HCT116 (cell line): ENCODE results near the gene HMCN1. TPM values are rescaled to one million over a fixed set of nuclear protein-coding genes. Genes with fewer than 3 reads are reported as not detected.

ENCODE experiments used
- ATAC-seq: fragments of 200-7000 bp; cut with Tn5 transposase; 2 replicates; pipeline ENCODE4 v1.9.1; 2020; ENCODE audit warnings: mild to moderate bottlenecking, moderate library complexity
- BruUV-seq: library from RNA; stranded (reverse); fragments of 400-500 nt; replicated peaks from 2 replicates; lab custom pipeline; 2021; lab: Mats Ljungman, UMichigan
- CTCF ChIA-PET: fragments of 300-600 bp; sonication (Branson Sonifier 250); formaldehyde crosslinking; loops from one replicate; lab custom pipeline; 2021; ENCODE audit warnings: antibody characterized with exemption; lab: Charles Lee
- POLR2A ChIA-PET: fragments of 300-600, 350-600 bp; sonication (Branson Sonifier 250); formaldehyde crosslinking; loops from one replicate; lab custom pipeline; 2021; ENCODE audit warnings: antibody characterized with exemption; lab: Charles Lee
- RAD21 ChIA-PET, 2 experiments: fragments of 300-600 bp; sonication (Branson Sonifier 250); formaldehyde crosslinking; loops; one replicate each; lab custom pipeline; 2023; ENCODE audit warnings: low total read pairs in 2 of 2; ENCODE audit not compliant: uncharacterized antibody in 2 of 2, unreplicated experiment in 2 of 2, low non-redundant PET in 1 of 2; lab: Charles Lee
- DNase-seq: peaks from one replicate; pipeline ENCODE4 v3.0.0-alpha.2; 2010; ENCODE audit warnings: low read depth, low spot score
- H2AFZ ChIP-seq: fragments of 200-600 bp; shearing (Covaris generic), sonication (generic); 2 replicates; pipeline ENCODE4 v1.6.1; 2017; ENCODE audit warnings: low read depth, mixed run types, mixed read lengths, antibody characterized with exemption, low read length; ENCODE audit not compliant: poor library complexity, severe bottlenecking
- H3K27ac ChIP-seq: 2 replicates; pipeline ENCODE4 v1.5.1; 2012; ENCODE audit warnings: low read depth, low read length
- H3K27me3 ChIP-seq: fragments of 200-600 bp; sonication (generic); 2 replicates; pipeline ENCODE4 v1.6.1; 2016; ENCODE audit warnings: mixed run types, low read length, mixed read lengths; ENCODE audit not compliant: insufficient read depth
- H3K36me3 ChIP-seq, 2 experiments: fragments of 200-500 bp in 1 of 2; fragments of 200-600 bp in 1 of 2; sonication (Bioruptor generic) in 1 of 2; sonication (generic) in 1 of 2; 2 replicates each; pipeline versions ENCODE4 v1.5.1 to v1.6.1; 2014 to 2016; ENCODE audit warnings: low read length in 2 of 2, inconsistent platforms in 1 of 2, mixed read lengths in 1 of 2, mixed run types in 1 of 2; ENCODE audit not compliant: insufficient read depth in 2 of 2, control insufficient read depth in 1 of 2
- H3K4me1 ChIP-seq, 2 experiments: fragments of 200-600 bp in 1 of 2; sonication (generic) in 1 of 2; 2 replicates each; pipeline versions ENCODE4 v1.5.1 to v1.6.1; 2012 to 2017; ENCODE audit warnings: low read length in 2 of 2, inconsistent platforms in 1 of 2, mild to moderate bottlenecking in 1 of 2, mixed read lengths in 1 of 2, mixed run types in 1 of 2, moderate library complexity in 1 of 2; ENCODE audit not compliant: insufficient read depth in 2 of 2, control insufficient read depth in 1 of 2
- H3K4me2 ChIP-seq: fragments of 200-600 bp; sonication (generic); 2 replicates; pipeline ENCODE4 v1.6.1; 2017; ENCODE audit warnings: mixed run types, low read length, mixed read lengths
- H3K4me3 ChIP-seq, 2 experiments: fragments of 200-600 bp in 1 of 2; sonication (generic) in 1 of 2; replicated peaks in 1 of 2; 2 replicates each; pipeline ENCODE4 v1.5.1; 2011 to 2016; ENCODE audit warnings: low read length in 2 of 2, control low read depth in 1 of 2, low read depth in 1 of 2, mild to moderate bottlenecking in 1 of 2, mixed read lengths in 1 of 2, mixed run types in 1 of 2
- H3K79me2 ChIP-seq: fragments of 200-600 bp; sonication (generic); 2 replicates; pipeline ENCODE4 v1.6.1; 2017; ENCODE audit warnings: mild to moderate bottlenecking, mixed run types, low read length, moderate library complexity, mixed read lengths; ENCODE audit not compliant: insufficient read depth
- H3K9ac ChIP-seq: fragments of 200-600 bp; sonication (generic); 2 replicates; pipeline ENCODE4 v1.6.1; 2016; ENCODE audit warnings: low read length, mixed read lengths
- H3K9me2 ChIP-seq: fragments of 200-600 bp; sonication (generic), shearing (Covaris generic); 2 replicates; pipeline ENCODE4 v1.6.1; 2017; ENCODE audit warnings: mixed run types, mild to moderate bottlenecking, moderate library complexity; ENCODE audit not compliant: insufficient read depth
- H3K9me3 ChIP-seq, 2 experiments: fragments of 200-500 bp in 1 of 2; fragments of 200-600 bp in 1 of 2; sonication (Bioruptor generic) in 1 of 2; sonication (generic) in 1 of 2; 2 replicates each; pipeline ENCODE4 v1.6.1; 2014 to 2017; ENCODE audit warnings: low read length in 2 of 2, mixed read lengths in 2 of 2, inconsistent platforms in 1 of 2, low read depth in 1 of 2, mild to moderate bottlenecking in 1 of 2, mixed run types in 1 of 2, moderate library complexity in 1 of 2; ENCODE audit not compliant: control insufficient read depth in 1 of 2, insufficient read depth in 1 of 2
- H4K20me1 ChIP-seq: fragments of 200-600 bp; sonication (generic), shearing (Covaris generic); 2 replicates; pipeline ENCODE4 v1.6.1; 2017; ENCODE audit warnings: mixed run types, mild to moderate bottlenecking, moderate library complexity; ENCODE audit not compliant: insufficient read depth
- CBX3 ChIP-seq: IDR thresholded peaks from 2 replicates; pipeline ENCODE4 v1.6.1; 2012; ENCODE audit warnings: low read depth
- CEBPB ChIP-seq: IDR thresholded peaks from 2 replicates; pipeline ENCODE4 v1.6.1; 2012; ENCODE audit warnings: low read depth
- EGR1 ChIP-seq: IDR thresholded peaks from 2 replicates; pipeline ENCODE4 v1.6.1; 2012; ENCODE audit warnings: low read depth
- EZH2phosphoT487 ChIP-seq: fragments of 200-600 bp; IDR thresholded peaks from 2 replicates; pipeline ENCODE4 v1.6.1; 2018; ENCODE audit warnings: antibody characterized with exemption, borderline replicate concordance
- FOSL1 ChIP-seq: IDR thresholded peaks from 2 replicates; pipeline ENCODE4 v1.6.1; 2012; ENCODE audit warnings: low read depth
- JUND ChIP-seq: IDR thresholded peaks from 2 replicates; pipeline ENCODE4 v1.6.1; 2012
- MAX ChIP-seq: IDR thresholded peaks from 2 replicates; pipeline ENCODE4 v1.6.1; 2012
- POLR2AphosphoS5 ChIP-seq: IDR thresholded peaks from 2 replicates; pipeline ENCODE4 v1.6.1; 2011; ENCODE audit warnings: mild to moderate bottlenecking, low read depth, low read length, moderate library complexity
- SIN3A ChIP-seq: IDR thresholded peaks from 2 replicates; pipeline ENCODE4 v1.6.1; 2012; ENCODE audit warnings: low read depth
- SP1 ChIP-seq: IDR thresholded peaks from 2 replicates; pipeline ENCODE4 v1.6.1; 2012; ENCODE audit warnings: low read depth
- SRF ChIP-seq: IDR thresholded peaks from 2 replicates; pipeline ENCODE4 v1.6.1; 2012; ENCODE audit warnings: low read depth
- ZFX ChIP-seq: fragments of 450-650 bp; IDR thresholded peaks from 2 replicates; pipeline ENCODE4 v1.6.1; 2017
- intact Hi-C: fragments of 100-400 bp; cut with micrococcal nuclease; formaldehyde crosslinking; loops from 2 replicates; pipeline ENCODE4 v1.10.0; 2022
- total RNA-seq: library from RNA; stranded (reverse); gene quantifications from one replicate; pipeline ENCODE4 v1.2.1, GENCODE V29; 2021; ENCODE audit not compliant: unreplicated experiment
- TF ChIP-seq, protein P1 (sequence below): IDR thresholded peaks from 2 replicates; pipeline ENCODE4 v1.6.1; 2011; ENCODE audit warnings: mild to moderate bottlenecking, low read length, moderate library complexity; ENCODE audit not compliant: insufficient replicate concordance; ENCODE audit errors: extremely low read depth

The HMCN1 gene
- total RNA-seq, 1 experiment from 2014 or later, result 0.59 TPM

- TF ChIP-seq, protein P1, sequence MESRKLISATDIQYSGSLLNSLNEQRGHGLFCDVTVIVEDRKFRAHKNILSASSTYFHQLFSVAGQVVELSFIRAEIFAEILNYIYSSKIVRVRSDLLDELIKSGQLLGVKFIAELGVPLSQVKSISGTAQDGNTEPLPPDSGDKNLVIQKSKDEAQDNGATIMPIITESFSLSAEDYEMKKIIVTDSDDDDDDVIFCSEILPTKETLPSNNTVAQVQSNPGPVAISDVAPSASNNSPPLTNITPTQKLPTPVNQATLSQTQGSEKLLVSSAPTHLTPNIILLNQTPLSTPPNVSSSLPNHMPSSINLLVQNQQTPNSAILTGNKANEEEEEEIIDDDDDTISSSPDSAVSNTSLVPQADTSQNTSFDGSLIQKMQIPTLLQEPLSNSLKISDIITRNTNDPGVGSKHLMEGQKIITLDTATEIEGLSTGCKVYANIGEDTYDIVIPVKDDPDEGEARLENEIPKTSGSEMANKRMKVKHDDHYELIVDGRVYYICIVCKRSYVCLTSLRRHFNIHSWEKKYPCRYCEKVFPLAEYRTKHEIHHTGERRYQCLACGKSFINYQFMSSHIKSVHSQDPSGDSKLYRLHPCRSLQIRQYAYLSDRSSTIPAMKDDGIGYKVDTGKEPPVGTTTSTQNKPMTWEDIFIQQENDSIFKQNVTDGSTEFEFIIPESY, result no peak
- no peak for TF ChIP-seq MAX
- TF ChIP-seq EGR1, result no peak
Observed at GRCh38 chr1:186235696-186236095, 501.5 kb downstream of the HMCN1 start (continued).

- no peaks in the 10 kb centered on the region for H3K79me2 ChIP-seq
- H4K20me1 ChIP-seq, result no peaks in the 10 kb centered on the region
- POLR2A ChIA-PET, result no interaction called here
- BruUV-seq, result no TSS peak
- RAD21 ChIA-PET, result no interaction called here
- H3K9ac ChIP-seq, result no peak overlapping the region
- H3K36me3 ChIP-seq, result no peaks in the 10 kb centered on the region
- DNase-seq (peak; percentile 62), ATAC-seq (peak; percentile 97)
- H3K27ac ChIP-seq, result no peak overlapping the region
- peak overlapping the region; percentile 62 for H3K4me2 ChIP-seq
- CTCF ChIA-PET, result no interaction called here
- H3K9me2 ChIP-seq, result no peaks in the 10 kb centered on the region
- TF ChIP-seq POLR2AphosphoS5 (0 out of 2 replicates have a peak, but pooled peaks have one; percentile 16), CEBPB (0 out of 2 replicates have a peak, but pooled peaks have one; percentile 14), EZH2phosphoT487 (no peak), SRF (peak; percentile 12; the same call in 1 of the 2 replicates), SP1 (peak; percentile 56), FOSL1 (peak; percentile 86), JUND (peak; percentile 83), CBX3 (peak; percentile 67; the same call in 1 of the 2 replicates), SIN3A (no peak), ZFX (no peak)
- TF ChIP-seq, all 23 proteins: peak for 7
- H3K4me1 ChIP-seq, result peaks cover 5 to 21% of the 10 kb centered on the region in 2 experiments; a peak in 3 of 4 replicates
- no peaks in the 10 kb centered on the region for H3K27me3 ChIP-seq
- intact Hi-C loops, result no loop called here
- no peaks in the 10 kb centered on the region for H3K9me3 ChIP-seq
- H2AFZ ChIP-seq, result peak overlapping the region; percentile 93
- peak overlapping the region in 1 of 2 experiments; percentile 11; a peak in 1 of 4 replicates for H3K4me3 ChIP-seq
Observed at GRCh38 chr1:186236921-186237320, 502.7 kb downstream of the HMCN1 start.
